Measurements from ENCODE around the gene CYP4F22.
"Not testable (repeated sequence)": the region's sequence is repeated elsewhere in the genome, so short reads cannot be mapped to it uniquely, and the experiment has no call there.

Gene CYP4F22

DNA sequence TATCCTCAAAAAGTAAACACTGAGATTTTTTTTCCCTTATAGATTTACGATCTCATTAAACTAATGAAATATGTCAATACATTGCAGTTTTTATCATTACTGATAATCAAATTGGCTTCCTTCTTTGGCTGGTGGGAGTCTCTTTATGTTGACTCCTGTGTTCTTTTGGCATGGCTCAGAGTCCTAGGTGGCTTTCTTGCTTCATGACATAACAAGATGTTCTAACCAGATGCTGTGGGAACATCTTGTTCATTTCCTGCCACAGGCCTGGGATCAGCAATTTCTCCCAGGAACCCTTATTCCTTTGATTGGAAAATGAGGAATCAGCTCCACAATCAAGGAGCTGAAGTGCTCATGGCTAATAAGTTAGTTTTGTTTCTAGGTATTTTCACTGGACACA lies 13.2 kb upstream of the CYP4F22 start:
- DNase-seq (ENCODE audit: low read depth), result no peak

DNA sequence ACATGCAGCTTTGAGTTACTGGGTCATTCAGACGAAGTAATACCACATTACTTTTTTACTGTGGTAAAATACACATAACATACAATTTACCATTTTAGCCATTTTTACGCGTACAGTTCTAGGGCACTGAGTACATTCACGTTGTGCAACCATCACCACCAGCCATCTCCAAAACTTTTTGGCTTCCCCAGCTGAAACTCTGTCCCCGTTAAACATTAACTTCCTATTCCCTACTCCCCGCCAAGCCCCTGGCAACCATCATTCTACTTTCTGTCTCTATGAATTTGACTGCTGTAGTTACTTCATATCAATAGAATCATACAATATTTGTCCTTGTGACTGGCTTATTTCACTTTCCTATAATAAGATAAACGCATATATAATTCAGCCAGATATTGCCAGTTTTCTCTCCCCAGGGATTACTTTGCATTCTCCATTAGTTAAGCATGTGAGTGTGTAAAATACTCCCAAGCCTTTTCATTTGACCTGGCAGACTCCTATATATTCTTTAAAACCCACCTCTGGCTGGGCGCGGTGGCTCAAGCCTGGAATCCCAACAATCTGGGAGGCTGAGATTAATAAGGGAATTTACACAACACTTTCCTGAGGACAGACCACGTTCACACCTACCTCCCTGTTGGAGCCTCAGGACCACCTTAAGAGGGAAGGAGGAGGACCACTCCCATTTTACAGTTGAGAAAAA lies 10.0 kb upstream of the CYP4F22 start:
- DNase-seq (ENCODE audit: low read depth), result no peak

DNA sequence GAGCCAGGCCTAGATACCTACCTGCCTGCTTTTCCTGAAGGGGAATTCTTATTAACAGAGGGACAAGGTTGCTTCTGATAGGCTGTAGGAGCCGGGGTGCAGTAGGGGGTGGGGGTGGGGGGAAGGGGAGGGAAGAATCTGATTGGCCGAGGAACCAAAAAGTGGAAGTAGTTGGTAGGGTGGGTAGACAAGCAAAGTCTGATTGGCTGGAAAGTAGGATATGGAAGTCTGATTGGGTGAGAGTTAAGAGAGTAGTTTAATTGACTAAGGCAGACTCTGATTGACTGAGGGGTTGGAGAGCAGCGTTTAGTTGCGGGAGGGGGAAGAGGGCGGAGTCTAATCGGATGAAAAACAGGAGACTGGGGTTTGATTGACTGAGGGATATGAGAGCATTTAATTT lies 9.4 kb upstream of the CYP4F22 start:
- no peak for DNase-seq (ENCODE audit: low read depth)

DNA sequence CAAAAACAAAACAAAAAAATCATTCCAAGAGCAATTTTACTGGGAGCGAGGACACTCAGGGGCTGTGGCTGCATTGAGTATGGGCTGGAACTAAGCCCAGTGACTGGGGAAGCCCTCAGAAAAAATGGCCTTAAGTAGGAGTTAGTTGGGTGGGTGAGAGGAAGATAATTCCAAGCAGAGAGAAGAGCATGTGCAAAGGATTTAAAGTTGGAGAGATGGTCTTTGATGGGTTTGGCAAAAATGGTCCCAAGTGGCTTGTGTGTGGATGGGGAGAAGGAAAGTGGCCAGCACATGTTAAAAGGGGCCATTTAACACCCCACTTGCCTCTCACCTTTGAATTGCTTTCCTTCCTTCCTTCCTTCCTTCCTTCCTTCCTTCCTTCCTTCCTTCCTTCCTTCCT lies 6.7 kb upstream of the CYP4F22 start:
- no peak for DNase-seq (ENCODE audit: low read depth)

DNA sequence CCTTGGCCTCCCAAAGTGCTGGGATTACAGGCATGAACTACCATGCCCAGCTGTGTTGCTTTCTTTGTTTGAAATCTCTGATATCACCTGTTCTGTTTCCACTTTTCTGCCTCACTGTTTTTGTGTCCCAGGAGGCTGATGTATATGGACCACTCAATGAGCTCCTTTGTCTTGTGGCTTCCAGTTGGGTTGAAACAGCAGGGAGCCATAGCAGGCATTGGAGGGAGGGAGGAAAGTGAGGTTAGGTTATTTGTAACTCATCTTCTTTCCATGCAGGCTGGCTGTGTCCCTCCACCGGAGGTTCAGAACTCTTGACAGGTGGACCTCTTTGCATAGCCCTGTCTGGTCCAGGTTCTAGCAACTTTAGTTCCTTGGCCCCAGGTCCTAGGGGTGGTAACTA lies 6.1 kb upstream of the CYP4F22 start:
- no peak for DNase-seq (ENCODE audit: low read depth)

DNA sequence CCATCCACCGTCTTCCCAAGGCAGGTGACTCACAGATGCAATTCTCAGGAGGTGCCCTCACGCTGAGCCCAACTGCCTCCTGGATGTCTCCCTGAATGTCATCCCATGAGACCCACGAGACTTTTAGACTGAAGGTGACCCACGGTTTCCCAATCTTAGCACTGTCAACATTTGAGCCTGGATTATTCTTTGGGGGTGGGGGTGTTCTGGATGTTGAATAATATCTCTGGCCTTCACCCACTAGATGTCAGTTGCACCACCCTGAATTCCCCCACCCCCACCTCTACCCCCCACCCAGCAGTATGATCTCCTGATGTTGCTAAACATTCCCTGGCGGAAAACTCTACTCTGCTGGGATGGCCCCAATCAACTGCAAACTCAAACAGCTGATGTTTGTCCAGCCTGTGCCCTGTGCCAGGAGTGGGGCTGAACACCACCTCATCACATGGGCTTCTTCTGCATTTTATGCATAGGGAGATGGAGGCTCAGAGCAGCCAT lies 2.2 kb upstream of the CYP4F22 start:
- DNase-seq (ENCODE audit: low read depth), result no peak

DNA sequence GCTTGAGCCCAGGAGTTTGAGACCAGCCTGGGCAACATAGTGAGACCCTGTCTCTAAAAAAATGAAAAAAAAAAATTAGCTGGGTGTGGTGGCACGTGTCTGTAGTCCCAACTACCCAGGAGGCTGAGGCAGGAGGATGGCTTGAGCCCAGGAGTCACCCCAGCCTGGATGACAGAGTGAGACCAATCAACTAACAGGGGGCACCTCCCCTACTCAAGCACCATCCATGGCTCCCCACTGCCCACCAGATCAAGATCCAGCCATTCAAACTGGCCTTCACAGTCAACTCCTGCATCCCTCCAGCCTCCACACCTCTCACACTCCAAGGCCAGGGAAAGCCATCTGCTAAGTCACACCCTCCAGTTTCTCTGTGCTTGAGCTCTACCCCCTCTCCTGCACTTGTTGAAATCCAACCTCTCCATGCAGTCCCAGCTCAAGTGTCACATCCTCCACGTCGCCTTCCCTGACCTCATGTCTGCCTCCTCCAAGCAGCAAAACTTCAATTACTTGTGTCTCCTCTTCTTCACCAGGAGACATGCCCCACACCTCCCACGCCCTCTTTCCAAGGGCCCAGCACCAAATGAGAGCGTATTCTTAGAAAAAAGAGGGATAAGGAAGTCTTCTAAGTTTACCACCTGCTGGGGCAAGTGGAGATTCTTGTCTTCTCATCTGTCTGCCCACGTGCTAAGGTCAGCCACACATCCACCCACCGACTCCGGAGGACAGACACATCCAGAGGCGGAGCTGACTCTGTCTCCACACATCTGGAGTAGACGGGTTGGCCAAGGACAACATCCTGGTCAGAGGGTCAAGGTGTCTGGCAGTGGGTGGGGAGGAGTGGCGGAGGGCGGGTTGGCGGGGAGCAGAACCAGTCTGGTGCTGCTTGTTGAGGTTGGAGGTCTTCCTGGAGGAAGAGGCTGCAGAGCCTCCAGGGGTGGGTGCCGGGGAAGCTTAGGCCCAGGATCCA lies 974 bp upstream of the CYP4F22 start:
- no peak for DNase-seq (ENCODE audit: low read depth)

DNA sequence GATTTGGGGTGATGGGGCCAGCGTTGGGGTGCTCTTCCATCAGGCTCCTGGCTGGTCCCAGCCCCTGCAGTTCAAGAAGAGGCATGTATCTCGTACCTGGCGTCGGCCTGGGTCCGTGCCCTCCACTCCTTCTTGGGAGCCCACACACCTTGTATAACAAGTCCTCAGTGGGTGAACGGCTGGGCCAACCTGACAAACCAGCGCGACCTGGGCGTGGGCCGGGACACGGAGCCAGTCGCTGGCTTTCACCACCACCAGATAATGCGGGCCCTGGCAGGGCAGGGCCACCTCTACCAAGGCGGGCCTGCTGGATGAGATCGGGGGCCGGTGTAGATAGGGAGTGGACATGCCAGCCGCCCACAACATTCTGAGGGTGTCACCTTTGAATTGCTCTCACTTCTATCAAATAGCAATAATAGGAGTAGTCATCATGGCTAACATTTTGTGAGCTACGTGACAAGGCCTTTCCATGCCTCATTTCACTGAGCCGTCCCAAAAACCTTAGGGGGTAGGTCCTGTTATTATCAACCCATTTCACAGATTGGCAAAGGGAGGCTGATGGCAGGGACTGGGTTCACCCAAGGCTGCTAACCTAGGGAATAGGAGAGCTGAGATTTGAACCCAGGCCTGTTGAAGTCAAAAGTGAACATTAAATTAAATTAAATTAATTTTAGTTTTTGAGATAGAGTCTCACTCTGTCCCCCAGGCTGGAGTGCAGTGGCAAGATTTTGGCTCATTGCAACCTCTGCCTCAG lies 3.5 kb downstream of the CYP4F22 start:
- no peak for DNase-seq (ENCODE audit: low read depth)

DNA sequence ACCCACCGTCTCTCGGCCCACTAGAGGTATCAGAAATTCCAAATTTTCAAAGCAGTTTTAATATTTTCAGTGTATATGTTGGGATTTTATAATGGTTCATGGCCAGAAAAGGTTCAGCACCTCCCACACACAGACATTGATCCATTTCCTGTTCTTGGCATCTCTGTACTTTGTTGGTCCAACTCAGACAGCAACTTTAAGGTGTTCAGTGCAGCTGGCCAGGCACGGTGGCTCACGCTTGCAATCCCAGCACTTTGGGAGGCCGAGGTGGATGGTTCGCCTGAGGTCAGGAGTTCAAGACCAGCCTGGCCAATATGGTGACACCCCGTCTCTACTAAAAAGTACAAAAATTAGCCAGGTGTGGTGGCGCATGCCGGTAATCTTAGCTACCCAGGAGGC lies 6.9 kb downstream of the CYP4F22 start:
- DNase-seq (ENCODE audit: low read depth), result not testable (repeated sequence)

DNA sequence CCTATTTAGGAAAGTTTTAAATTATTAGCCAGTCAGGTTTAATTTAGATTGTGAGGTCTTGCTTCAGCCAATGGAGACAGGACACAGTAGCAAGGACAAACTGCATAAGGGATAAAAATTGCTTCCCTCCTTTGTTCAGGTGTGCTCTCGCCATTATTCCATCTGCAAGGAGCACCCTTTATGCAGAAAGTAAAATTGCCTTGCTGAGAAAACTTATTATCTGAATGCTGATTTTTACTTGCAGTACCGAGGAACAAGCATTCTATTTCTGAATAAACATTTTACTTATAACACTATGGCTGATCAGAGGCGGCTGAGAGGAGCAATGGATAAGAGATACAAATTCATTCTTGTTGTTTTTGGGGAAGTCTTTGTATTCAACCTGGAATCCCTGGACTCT lies 8.0 kb downstream of the CYP4F22 start:
- DNase-seq (ENCODE audit: low read depth), result no peak

DNA sequence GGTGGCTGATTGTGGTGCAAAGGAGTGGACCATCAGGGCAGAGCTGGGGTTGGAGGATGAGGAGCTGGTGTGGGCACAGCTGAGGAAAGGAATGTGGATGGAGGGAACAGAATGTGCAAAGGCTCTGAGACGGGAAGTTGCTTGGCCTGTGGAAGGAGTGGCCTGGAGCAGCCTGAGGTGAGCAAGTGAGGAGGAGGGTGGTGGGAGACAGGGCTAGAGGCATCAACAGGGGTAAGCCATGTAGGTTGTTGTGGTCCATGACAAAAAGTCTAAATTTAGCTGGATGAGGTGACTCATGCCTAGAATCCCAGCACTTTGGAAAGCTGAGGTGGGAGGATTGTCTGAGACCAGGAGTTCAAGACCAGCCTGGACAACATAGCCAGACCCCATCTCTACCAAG lies 9.5 kb downstream of the CYP4F22 start:
- no peak for DNase-seq (ENCODE audit: low read depth)

DNA sequence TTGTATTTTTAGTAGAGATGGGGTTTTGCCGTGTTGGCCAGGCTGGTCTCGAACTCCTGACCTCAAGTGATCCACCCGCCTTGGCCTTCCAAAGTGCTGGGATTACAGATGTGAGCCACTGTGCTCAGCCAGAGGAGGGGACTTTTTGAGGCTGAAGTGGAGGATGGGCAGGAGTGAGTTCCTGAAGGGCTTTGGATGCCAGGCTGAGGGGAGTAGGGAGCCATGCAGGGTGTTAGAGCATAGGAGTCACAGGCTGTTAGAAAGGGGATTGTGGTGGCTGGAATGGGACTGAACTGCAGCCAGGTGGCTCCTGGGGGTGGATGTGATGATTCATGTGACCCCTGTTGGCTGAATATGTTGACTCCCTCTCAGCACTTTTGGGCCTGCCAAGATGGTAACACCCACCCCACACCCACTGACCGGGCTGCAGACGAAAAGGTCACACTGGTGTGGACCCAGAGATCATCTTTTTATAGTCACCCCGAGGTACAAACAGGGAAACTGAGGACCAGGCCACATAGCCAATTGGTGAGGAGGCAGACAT lies 11.2 kb downstream of the CYP4F22 start:
- DNase-seq (ENCODE audit: low read depth), result no peak

DNA sequence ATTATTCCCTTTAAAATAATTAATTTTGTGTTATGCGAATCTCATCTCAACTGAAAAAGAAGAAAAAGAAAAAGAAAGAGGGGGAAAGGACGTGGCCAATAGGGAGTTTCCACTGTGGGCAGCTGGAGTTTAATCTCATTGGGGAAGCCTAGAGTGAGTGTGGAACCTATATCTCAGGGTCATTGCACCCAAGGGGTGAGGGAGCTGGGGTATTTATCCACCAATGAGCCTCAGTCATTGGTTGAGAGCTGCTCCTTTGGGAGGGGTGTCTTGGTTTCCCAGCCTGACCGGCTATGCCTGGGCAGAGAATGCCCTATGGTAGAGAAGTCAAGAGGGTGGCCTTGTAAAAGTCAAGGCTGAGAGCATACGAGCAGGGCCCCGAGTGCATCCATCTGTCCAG lies 16.5 kb downstream of the CYP4F22 start:
- DNase-seq (ENCODE audit: low read depth), result no peak

DNA sequence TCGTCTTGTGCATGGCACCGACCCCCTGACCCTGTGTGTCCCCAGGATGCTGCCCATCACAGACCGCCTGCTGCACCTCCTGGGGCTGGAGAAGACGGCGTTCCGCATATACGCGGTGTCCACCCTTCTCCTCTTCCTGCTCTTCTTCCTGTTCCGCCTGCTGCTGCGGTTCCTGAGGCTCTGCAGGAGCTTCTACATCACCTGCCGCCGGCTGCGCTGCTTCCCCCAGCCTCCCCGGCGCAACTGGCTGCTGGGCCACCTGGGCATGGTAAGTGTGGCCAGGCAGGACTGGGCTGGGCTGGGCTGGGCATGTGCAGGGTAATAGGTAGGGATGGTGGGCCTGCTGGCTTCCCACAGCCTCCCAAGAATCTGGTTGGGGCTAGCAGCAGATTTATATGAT lies 17.0 kb downstream of the CYP4F22 start:
- no peak for DNase-seq (ENCODE audit: low read depth)

DNA sequence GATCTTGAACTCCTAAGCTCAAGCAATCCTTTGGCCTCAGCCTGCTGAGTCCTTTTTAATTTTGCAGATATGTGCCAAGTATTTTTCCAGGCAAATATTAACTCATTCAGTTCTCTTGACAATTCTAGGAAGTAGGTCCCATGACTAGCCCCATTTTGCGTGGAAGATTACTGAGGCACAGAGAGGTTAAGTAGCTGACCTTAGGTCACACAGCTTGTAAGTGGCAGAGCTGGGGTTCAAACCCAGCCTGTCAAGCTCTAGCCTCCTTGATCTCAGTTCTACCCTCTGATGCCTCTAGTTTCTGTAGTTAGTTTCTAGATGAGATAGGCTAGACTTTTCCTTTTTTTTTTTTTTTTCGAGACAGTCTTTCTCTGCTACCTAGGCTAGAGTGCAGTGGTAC lies 18.1 kb downstream of the CYP4F22 start:
- DNase-seq (ENCODE audit: low read depth), result no peak

DNA sequence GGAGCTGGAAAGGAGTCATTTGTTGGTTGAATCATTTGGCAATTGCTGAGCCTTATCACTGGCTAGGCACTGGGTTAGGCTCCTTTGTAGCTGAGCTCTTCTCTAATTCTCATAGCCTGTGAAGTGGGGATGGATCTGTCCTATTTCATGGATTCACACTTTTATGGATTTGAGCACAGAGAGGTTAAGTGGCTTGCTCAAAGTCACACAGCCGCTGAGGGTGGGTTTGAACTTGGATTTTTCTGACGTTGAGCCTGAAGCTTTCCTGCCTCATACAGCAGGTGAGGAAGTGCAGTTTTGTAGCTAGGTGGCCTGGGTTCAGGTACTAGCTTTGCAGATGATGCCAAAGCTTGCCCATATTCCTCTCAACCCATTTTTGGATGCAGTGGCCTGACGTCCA lies 19.4 kb downstream of the CYP4F22 start:
- no peak for DNase-seq (ENCODE audit: low read depth)

DNA sequence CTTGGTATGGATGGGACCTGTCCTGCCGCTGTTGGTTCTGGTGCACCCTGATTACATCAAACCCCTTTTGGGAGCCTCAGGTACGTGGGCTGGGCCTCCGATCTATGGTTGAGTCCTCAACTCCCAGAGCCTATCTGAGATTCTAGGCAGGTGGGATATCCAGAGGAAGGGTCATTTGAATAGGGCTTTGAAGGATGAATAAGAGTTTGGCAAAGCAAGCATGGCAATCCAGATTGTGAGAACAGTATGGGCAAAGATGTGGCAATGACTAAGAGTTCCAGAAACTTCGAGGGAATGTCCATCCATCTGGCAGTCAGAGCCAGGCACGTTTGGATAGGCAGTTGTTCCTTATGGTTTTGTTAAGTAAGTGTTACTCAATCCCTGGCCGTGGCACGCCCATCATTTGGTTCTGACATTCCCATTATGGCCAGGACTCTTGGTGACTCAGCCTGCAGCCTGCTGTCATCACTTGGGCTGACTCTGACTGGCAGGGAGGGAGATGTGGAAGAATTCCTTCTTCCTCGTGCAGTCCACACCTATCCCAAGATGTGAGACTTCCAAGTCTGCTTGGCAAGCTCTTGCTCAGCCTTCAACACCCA lies 21.5 kb downstream of the CYP4F22 start:
- no peak for DNase-seq (ENCODE audit: low read depth)

DNA sequence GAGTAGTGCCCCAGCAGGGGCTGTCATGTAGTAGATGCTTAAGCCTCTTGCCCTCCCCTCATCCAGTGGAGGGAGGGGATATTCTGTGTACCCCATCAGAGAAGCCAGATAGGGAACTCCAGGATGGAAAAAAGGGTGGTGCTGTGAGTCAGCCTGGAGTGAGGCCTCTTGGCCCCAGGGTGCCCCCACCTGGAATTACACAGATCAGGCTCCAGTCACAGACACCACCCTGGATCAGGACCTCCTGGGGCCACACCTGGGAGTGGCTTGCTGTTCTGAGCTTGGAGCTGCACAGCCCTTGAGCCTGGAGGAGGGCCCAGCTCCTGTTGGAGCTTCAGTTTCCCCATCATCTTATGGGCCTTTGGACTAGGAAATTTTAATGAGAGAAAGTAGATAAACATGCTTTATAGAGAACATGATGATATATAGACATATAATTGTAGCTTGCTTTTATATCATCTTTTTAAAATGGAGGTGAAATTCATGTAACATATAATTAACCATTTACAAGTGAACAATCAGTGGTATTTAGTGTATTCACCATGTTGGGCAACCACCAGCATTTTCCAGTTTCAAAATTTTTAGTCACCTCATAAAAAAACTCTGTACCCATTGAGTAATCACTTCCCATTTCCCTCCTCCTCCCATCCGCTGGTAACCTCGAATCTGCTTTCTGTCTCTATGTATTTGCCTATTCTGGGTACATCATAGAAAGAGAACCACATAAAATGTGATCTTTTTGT lies 24.6 kb downstream of the CYP4F22 start:
- DNase-seq (ENCODE audit: low read depth), result no peak

DNA sequence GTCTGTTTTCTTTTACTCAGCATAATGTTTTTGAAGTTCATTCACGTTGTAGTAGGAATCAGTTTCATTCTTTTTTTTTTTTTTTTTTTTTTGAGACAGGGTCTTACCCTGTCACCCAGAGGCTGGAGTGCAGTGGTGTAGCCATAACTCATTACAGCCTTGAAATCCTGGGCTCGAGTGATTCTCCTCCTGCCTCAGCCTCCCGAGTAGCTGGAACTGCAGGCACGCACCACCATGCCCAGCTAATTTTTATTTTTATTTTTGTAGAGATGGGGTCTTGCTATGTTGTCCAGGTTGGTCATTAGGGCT lies 25.2 kb downstream of the CYP4F22 start:
- not testable (repeated sequence) for DNase-seq (ENCODE audit: low read depth)

DNA sequence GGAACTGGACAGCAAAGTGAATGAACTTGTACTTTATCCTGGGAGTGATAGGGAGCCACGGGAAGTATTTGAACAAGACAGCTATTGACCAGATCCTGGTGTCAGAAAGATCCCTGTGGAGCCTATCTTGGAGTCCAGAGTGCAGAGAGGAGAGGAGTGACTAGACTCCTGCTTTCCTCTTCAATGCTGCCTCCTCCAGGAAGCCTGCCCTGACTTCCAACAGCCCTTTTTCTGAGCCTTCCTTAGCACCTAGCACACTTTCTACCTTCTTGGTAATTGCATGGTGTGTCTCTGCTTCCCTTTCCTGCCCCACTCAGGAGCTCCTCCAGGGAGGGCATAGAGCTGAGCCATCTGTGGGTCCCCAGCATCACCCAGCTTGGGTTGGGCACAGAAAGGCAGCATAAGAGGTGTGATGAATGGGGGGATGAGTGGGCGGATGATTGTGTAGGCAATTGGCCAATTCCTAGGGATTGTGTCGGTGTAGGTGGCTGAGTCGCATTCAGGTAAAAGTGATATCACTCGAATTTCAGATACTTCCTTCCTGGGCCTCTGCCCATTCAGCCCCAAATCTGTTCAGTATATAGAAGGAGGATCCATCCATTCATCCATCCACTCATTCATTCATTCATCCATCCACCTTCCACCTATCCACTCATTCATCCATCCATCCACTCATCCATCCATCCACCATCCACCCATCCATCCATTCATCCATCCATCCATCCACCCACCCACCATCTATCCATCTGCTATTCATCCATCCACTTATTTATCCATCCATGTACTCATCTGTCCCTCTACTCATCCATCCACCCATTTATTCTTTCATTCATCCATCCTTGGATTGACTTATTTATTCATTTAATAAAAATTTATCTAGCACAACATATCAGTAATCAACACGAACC lies 26.9 kb downstream of the CYP4F22 start:
- DNase-seq (ENCODE audit: low read depth), result no peak
